Thyroid gland (tissue), 4 donors: ENCODE results near the gene BZW1. TPM values are rescaled to one million over a fixed set of nuclear protein-coding genes. Genes with fewer than 3 reads are reported as not detected.

Source experiments
- DNase-seq, 2 donors: peaks; one replicate each; pipeline ENCODE4 v3.0.0-alpha.2; 2019
- H3K27ac ChIP-seq, 3 donors: fragments of 200-600 bp; sonication (generic); 1 replicate in 2 of 3; 2 replicates in 1 of 3; pipeline ENCODE4 v1.5.1; 2016 to 2019; ENCODE audit warnings: mild to moderate bottlenecking in 1 of 3, moderate library complexity in 1 of 3
- H3K27me3 ChIP-seq: fragments of 200-600 bp; sonication (generic); one replicate; pipeline ENCODE4 v1.5.1; 2019
- H3K36me3 ChIP-seq, 2 donors: fragments of 200-600 bp; sonication (generic); one replicate each; pipeline ENCODE4 v1.5.1; 2016 to 2019
- H3K4me1 ChIP-seq, 2 donors: fragments of 200-600 bp; sonication (generic); one replicate each; pipeline ENCODE4 v1.5.1; 2017 to 2019
- H3K4me3 ChIP-seq, 3 donors: fragments of 200-600 bp; sonication (generic); replicated peaks in 1 of 3; 1 replicate in 2 of 3; 2 replicates in 1 of 3; pipeline ENCODE4 v1.5.1; 2016; ENCODE audit warnings: mild to moderate bottlenecking in 1 of 3
- H3K9me3 ChIP-seq: fragments of 200-600 bp; sonication (generic); one replicate; pipeline ENCODE4 v1.5.1; 2017
- POLR2A ChIP-seq, 2 donors: fragments of 450-650 bp; IDR thresholded peaks; one replicate each; pipeline ENCODE4 v1.6.1; 2017; ENCODE audit warnings: antibody characterized with exemption in 2 of 2, mild to moderate bottlenecking in 2 of 2, moderate library complexity in 1 of 2
- WGBS, 2 donors: methylation state at CpG; one replicate each; pipeline ENCODE4 v1.1.5; 2017; 5-methylcytosine and 5-hydroxymethylcytosine counted together
- intact Hi-C: fragments of 100-400 bp; cut with DNase I; formaldehyde crosslinking; loops from one replicate; pipeline ENCODE4 v1.15.1; 2023
- total RNA-seq, 4 donors: library from RNA; depleted of rRNA; stranded (reverse); fragments of >200 nt; gene quantifications; one replicate each; pipeline ENCODE4 v1.2.3, GENCODE V29; 2016
- TF ChIP-seq, protein P1 (sequence below), 6 experiments: fragments of 200-600 bp in 3 of 6; fragments of 450-650 bp in 3 of 6; sonication (generic) in 3 of 6; IDR thresholded peaks; one replicate each; pipeline ENCODE4 v1.5.1; 2016 to 2019; ENCODE audit warnings: antibody characterized with exemption in 6 of 6, mild to moderate bottlenecking in 2 of 6, inconsistent platforms in 1 of 6, moderate library complexity in 1 of 6

Gene BZW1
- total RNA-seq, result 100 to 1,000 TPM; 136 to 192 (median 144) TPM

- peak within 1 kb of the TSS; percentile 92 to 97 (median 97) for H3K27ac ChIP-seq
- peak; percentile 94 to 97 for DNase-seq
- TF ChIP-seq, protein P1, sequence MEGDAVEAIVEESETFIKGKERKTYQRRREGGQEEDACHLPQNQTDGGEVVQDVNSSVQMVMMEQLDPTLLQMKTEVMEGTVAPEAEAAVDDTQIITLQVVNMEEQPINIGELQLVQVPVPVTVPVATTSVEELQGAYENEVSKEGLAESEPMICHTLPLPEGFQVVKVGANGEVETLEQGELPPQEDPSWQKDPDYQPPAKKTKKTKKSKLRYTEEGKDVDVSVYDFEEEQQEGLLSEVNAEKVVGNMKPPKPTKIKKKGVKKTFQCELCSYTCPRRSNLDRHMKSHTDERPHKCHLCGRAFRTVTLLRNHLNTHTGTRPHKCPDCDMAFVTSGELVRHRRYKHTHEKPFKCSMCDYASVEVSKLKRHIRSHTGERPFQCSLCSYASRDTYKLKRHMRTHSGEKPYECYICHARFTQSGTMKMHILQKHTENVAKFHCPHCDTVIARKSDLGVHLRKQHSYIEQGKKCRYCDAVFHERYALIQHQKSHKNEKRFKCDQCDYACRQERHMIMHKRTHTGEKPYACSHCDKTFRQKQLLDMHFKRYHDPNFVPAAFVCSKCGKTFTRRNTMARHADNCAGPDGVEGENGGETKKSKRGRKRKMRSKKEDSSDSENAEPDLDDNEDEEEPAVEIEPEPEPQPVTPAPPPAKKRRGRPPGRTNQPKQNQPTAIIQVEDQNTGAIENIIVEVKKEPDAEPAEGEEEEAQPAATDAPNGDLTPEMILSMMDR (IDR thresholded peaks at IDR 0.05), result no peak
- peak; percentile 63 to 93 for TF ChIP-seq POLR2A (IDR thresholded peaks at IDR 0.05)
- H3K9me3 ChIP-seq, result no peaks in the 10 kb centered on the region
- H3K4me3 ChIP-seq, result peak within 1 kb of the TSS; percentile 92 to 99 (median 96)
- H3K36me3 ChIP-seq, result peaks cover 6 to 11% of the 10 kb centered on the region in 2 donors
- 0% methylated on average over 38 to 44 of the region's 75 CpGs for WGBS, 2 donors
- H3K27me3 ChIP-seq, result no peaks in the 10 kb centered on the region
- H3K4me1 ChIP-seq, result peaks cover 19 to 23% of the 10 kb centered on the region in 2 donors
- intact Hi-C loops, result loop anchor here (5.0 kb wide), 2 partner anchors 51 to 99 kb away; partner anchors contain the start of gene CLK1
These were observed at the start of gene BZW1 for GRCh38 chr2:200811333-200812121. Gene BZW1, plus strand, starts transcription at chr2:200811910. Its CDS starts 1,308 bp downstream, at chr2:200813218.

DNA sequence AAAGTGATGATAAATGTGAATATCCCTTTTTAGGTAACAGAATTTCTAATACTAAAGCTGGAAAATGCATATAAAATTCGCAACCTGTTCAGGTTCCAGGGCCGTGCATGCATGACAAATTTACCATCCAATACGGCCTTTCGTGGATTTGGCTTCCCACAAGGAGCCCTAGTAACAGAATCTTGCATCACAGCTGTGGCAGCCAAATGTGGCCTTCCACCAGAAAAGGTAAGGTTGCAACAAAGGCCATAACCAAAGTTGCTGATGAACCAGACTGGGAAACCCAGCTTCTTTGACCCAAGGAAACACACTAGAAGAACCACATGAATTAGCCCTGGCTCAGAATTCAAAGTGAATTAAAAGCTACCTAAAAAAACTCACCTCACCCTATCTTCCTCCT lies 49.6 kb upstream of the BZW1 start:
- Histone ChIP-seq H3K4me3 (no peak overlapping the region), H3K36me3 (no peaks in the 10 kb centered on the region), H3K4me1 (no peaks in the 10 kb centered on the region), H3K27me3 (no peaks in the 10 kb centered on the region), H3K9me3 (no peaks in the 10 kb centered on the region), H3K27ac (no peak overlapping the region)
- 90 to 91% methylated on average over 4 of the region's 4 CpGs for WGBS, 2 donors
- intact Hi-C loops, result no loop called here
- no peak for DNase-seq
- no peak for TF ChIP-seq POLR2A (IDR thresholded peaks at IDR 0.05)
- TF ChIP-seq, protein P1 (IDR thresholded peaks at IDR 0.05), result no peak

DNA sequence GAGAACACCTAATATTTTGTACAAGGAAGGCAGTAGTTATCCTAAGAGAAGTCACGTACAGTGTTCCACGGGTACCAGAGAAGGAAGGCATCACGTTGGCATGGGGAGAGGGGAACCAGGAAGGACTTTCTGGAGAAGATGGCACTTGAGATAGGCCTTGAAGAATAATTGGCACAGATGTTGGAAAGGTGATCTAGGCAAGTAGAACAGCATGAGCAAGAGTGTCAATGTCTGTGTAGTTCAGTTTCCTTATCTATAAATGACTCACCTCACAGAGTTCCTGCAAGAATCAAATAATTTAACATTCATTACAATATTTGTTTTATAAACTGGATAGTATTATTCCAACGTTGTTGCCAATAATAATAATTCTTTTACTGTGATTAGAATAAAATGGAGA lies 48.3 kb upstream of the BZW1 start:
- Histone ChIP-seq H3K36me3 (no peaks in the 10 kb centered on the region), H3K27me3 (no peaks in the 10 kb centered on the region), H3K4me3 (no peak overlapping the region), H3K9me3 (no peaks in the 10 kb centered on the region), H3K4me1 (no peaks in the 10 kb centered on the region), H3K27ac (no peak overlapping the region)
- whole genome bisulfite sequencing, 2 donors, result 81 to 86% methylated on average over 4 of the region's 4 CpGs
- TF ChIP-seq, protein P1 (IDR thresholded peaks at IDR 0.05), result no peak
- intact Hi-C loops, result no loop called here
- no peak for DNase-seq

DNA sequence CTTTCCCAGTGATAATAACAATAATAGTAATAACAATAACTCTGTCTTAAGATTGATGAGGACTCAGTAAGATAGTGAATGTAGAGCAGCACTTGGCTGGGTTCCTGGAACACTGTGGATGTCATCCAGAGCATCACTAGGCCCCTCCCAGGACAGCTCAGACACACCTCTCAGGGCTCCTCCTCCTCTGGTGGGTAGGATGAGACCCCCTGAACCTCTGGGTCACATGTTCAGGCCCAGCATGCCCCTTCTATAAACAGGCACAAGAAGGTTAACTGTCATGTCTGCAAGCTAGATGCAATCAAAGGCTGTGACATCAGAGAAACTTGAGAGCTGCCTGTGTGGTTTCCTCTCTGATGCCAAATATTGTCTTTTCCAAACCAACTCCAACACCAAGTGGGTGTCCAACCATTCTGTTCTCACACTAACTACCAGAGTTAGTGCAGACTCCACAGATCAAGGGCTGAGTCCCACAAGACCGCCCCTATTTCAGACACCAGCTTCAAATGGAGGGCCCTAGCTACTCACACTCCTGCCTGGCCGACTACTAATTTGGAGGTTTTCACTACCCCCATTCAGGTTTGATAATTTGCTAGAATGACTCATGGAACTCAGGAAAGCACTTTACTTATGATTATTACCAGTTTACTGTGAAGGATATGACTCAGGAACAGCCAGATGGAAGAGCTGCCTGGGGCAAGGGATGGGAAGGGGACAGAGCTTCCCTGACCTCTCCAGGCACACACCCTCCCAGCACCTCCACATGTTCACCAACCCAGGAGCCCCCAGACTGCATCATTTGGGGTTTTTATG lies 46.4 kb upstream of the BZW1 start:
- intact Hi-C loops, result no loop called here
- TF ChIP-seq POLR2A (IDR thresholded peaks at IDR 0.05), result no peak
- TF ChIP-seq, protein P1 (IDR thresholded peaks at IDR 0.05), result no peak
- Histone ChIP-seq H3K27me3 (no peaks in the 10 kb centered on the region), H3K36me3 (no peaks in the 10 kb centered on the region), H3K4me1 (no peaks in the 10 kb centered on the region), H3K9me3 (no peaks in the 10 kb centered on the region), H3K4me3 (no peak overlapping the region), H3K27ac (no peak overlapping the region)
- WGBS, 2 donors, result 63 to 86% methylated on average over 2 of the region's 2 CpGs
- no peak for DNase-seq
